Measurements from ENCODE around the gene PTPRK.

Gene PTPRK

GRCh38 chr6:128427139-128427538 lies 93.3 kb downstream of the PTPRK start:
- Histone ChIP-seq H3K9me3 (ENCODE audit: control insufficient read depth, insufficient read depth, low read length) (no peaks in the 10 kb centered on the region), H3K4me1 (ENCODE audit: insufficient read depth, low read length) (peaks cover 10% of the 10 kb centered on the region; the same call in 1 of the 2 replicates), H3K36me3 (ENCODE audit: insufficient read depth, low read length) (no peaks in the 10 kb centered on the region), H3K9ac (ENCODE audit: low read depth, low read length) (no peak overlapping the region)

- no peak overlapping the region for H3K9ac ChIP-seq (ENCODE audit: low read depth, low read length)
- H3K4me1 ChIP-seq (ENCODE audit: insufficient read depth, low read length): no peaks in the 10 kb centered on the region
- no peaks in the 10 kb centered on the region for H3K36me3 ChIP-seq (ENCODE audit: insufficient read depth, low read length)
- no peaks in the 10 kb centered on the region for H3K9me3 ChIP-seq (ENCODE audit: control insufficient read depth, insufficient read depth, low read length)
Observed at GRCh38 chr6:128425856-128426255, 94.5 kb downstream of the PTPRK start.

- Histone ChIP-seq H3K9ac (ENCODE audit: low read depth, low read length) (no peak overlapping the region), H3K9me3 (ENCODE audit: control insufficient read depth, insufficient read depth, low read length) (no peaks in the 10 kb centered on the region), H3K4me1 (ENCODE audit: insufficient read depth, low read length) (no peaks in the 10 kb centered on the region)
Observed at GRCh38 chr6:128422871-128423270, 97.5 kb downstream of the PTPRK start.

GRCh38 chr6:128422200-128422599 lies 98.2 kb downstream of the PTPRK start:
- H3K9ac ChIP-seq (ENCODE audit: low read depth, low read length): no peak overlapping the region

More at GRCh38 chr6:128422871-128423270, 97.5 kb downstream of the PTPRK start:
- H3K36me3 ChIP-seq (ENCODE audit: insufficient read depth, low read length): no peaks in the 10 kb centered on the region

GRCh38 chr6:128421788-128422187 lies 98.6 kb downstream of the PTPRK start:
- no peaks in the 10 kb centered on the region for H3K36me3 ChIP-seq (ENCODE audit: insufficient read depth, low read length)
- no peak overlapping the region for H3K9ac ChIP-seq (ENCODE audit: low read depth, low read length)
- H3K9me3 ChIP-seq (ENCODE audit: control insufficient read depth, insufficient read depth, low read length): no peaks in the 10 kb centered on the region
- H3K4me1 ChIP-seq (ENCODE audit: insufficient read depth, low read length): no peaks in the 10 kb centered on the region

More at GRCh38 chr6:128422200-128422599, 98.2 kb downstream of the PTPRK start:
- Histone ChIP-seq H3K4me1 (ENCODE audit: insufficient read depth, low read length) (no peaks in the 10 kb centered on the region), H3K36me3 (ENCODE audit: insufficient read depth, low read length) (no peaks in the 10 kb centered on the region), H3K9me3 (ENCODE audit: control insufficient read depth, insufficient read depth, low read length) (no peaks in the 10 kb centered on the region)

- Histone ChIP-seq H3K4me1 (ENCODE audit: insufficient read depth, low read length) (no peaks in the 10 kb centered on the region), H3K9ac (ENCODE audit: low read depth, low read length) (no peak overlapping the region), H3K36me3 (ENCODE audit: insufficient read depth, low read length) (no peaks in the 10 kb centered on the region), H3K9me3 (ENCODE audit: control insufficient read depth, insufficient read depth, low read length) (no peaks in the 10 kb centered on the region)
Observed at GRCh38 chr6:128417698-128418097, 102.7 kb downstream of the PTPRK start.

GRCh38 chr6:128415387-128415786 lies 105.0 kb downstream of the PTPRK start:
- no peaks in the 10 kb centered on the region for H3K9me3 ChIP-seq (ENCODE audit: control insufficient read depth, insufficient read depth, low read length)
- no peak overlapping the region for H3K9ac ChIP-seq (ENCODE audit: low read depth, low read length)
- H3K4me1 ChIP-seq (ENCODE audit: insufficient read depth, low read length): 0 out of 2 replicates have a peak, but pooled peaks cover 6% of the 10 kb centered on the region

GRCh38 chr6:128414943-128415342 lies 105.5 kb downstream of the PTPRK start:
- no peaks in the 10 kb centered on the region for H3K9me3 ChIP-seq (ENCODE audit: control insufficient read depth, insufficient read depth, low read length)
- no peak overlapping the region for H3K9ac ChIP-seq (ENCODE audit: low read depth, low read length)
- no peaks in the 10 kb centered on the region for H3K36me3 ChIP-seq (ENCODE audit: insufficient read depth, low read length)

More at GRCh38 chr6:128415387-128415786, 105.0 kb downstream of the PTPRK start:
- no peaks in the 10 kb centered on the region for H3K36me3 ChIP-seq (ENCODE audit: insufficient read depth, low read length)

GRCh38 chr6:128413291-128413690 lies 107.1 kb downstream of the PTPRK start:
- Histone ChIP-seq H3K9me3 (ENCODE audit: control insufficient read depth, insufficient read depth, low read length) (no peaks in the 10 kb centered on the region), H3K4me1 (ENCODE audit: insufficient read depth, low read length) (0 out of 2 replicates have a peak, but pooled peaks cover 6% of the 10 kb centered on the region), H3K36me3 (ENCODE audit: insufficient read depth, low read length) (no peaks in the 10 kb centered on the region), H3K9ac (ENCODE audit: low read depth, low read length) (no peak overlapping the region)

More at GRCh38 chr6:128414943-128415342, 105.5 kb downstream of the PTPRK start:
- H3K4me1 ChIP-seq (ENCODE audit: insufficient read depth, low read length): 0 out of 2 replicates have a peak, but pooled peaks cover 6% of the 10 kb centered on the region

GRCh38 chr6:128412680-128413079 lies 107.7 kb downstream of the PTPRK start:
- Histone ChIP-seq H3K9me3 (ENCODE audit: control insufficient read depth, insufficient read depth, low read length) (no peaks in the 10 kb centered on the region), H3K36me3 (ENCODE audit: insufficient read depth, low read length) (no peaks in the 10 kb centered on the region)

GRCh38 chr6:128410584-128410983 lies 109.8 kb downstream of the PTPRK start:
- no peaks in the 10 kb centered on the region for H3K36me3 ChIP-seq (ENCODE audit: insufficient read depth, low read length)
- 0 out of 2 replicates have a peak, but pooled peaks cover 6% of the 10 kb centered on the region for H3K4me1 ChIP-seq (ENCODE audit: insufficient read depth, low read length)
- H3K9ac ChIP-seq (ENCODE audit: low read depth, low read length): no peak overlapping the region
- no peaks in the 10 kb centered on the region for H3K9me3 ChIP-seq (ENCODE audit: control insufficient read depth, insufficient read depth, low read length)

More at GRCh38 chr6:128412680-128413079, 107.7 kb downstream of the PTPRK start:
- no peak overlapping the region for H3K9ac ChIP-seq (ENCODE audit: low read depth, low read length)
- H3K4me1 ChIP-seq (ENCODE audit: insufficient read depth, low read length): 0 out of 2 replicates have a peak, but pooled peaks cover 6% of the 10 kb centered on the region

GRCh38 chr6:128409003-128409402 lies 111.4 kb downstream of the PTPRK start:
- Histone ChIP-seq H3K36me3 (ENCODE audit: insufficient read depth, low read length) (no peaks in the 10 kb centered on the region), H3K9ac (ENCODE audit: low read depth, low read length) (no peak overlapping the region), H3K4me1 (ENCODE audit: insufficient read depth, low read length) (0 out of 2 replicates have a peak, but pooled peaks cover 6% of the 10 kb centered on the region), H3K9me3 (ENCODE audit: control insufficient read depth, insufficient read depth, low read length) (no peaks in the 10 kb centered on the region)

GRCh38 chr6:128406453-128406852 lies 113.9 kb downstream of the PTPRK start:
- Histone ChIP-seq H3K36me3 (ENCODE audit: insufficient read depth, low read length) (no peaks in the 10 kb centered on the region), H3K9me3 (ENCODE audit: control insufficient read depth, insufficient read depth, low read length) (no peaks in the 10 kb centered on the region), H3K4me1 (ENCODE audit: insufficient read depth, low read length) (0 out of 2 replicates have a peak, but pooled peaks cover 6% of the 10 kb centered on the region), H3K9ac (ENCODE audit: low read depth, low read length) (no peak overlapping the region)

GRCh38 chr6:128403618-128404444 lies 116.6 kb downstream of the PTPRK start:
- Histone ChIP-seq H3K9me3 (ENCODE audit: control insufficient read depth, insufficient read depth, low read length) (no peaks in the 10 kb centered on the region), H3K4me1 (ENCODE audit: insufficient read depth, low read length) (no peaks in the 10 kb centered on the region), H3K9ac (ENCODE audit: low read depth, low read length) (no peak overlapping the region), H3K36me3 (ENCODE audit: insufficient read depth, low read length) (no peaks in the 10 kb centered on the region)

GRCh38 chr6:128400875-128401274 lies 119.5 kb downstream of the PTPRK start:
- Histone ChIP-seq H3K9ac (ENCODE audit: low read depth, low read length) (no peak overlapping the region), H3K4me1 (ENCODE audit: insufficient read depth, low read length) (no peaks in the 10 kb centered on the region), H3K36me3 (ENCODE audit: insufficient read depth, low read length) (no peaks in the 10 kb centered on the region), H3K9me3 (ENCODE audit: control insufficient read depth, insufficient read depth, low read length) (no peaks in the 10 kb centered on the region)
